Fibroblast of gingiva (primary cell): ENCODE data around the gene KLF15.

Source experiments
- DNase-seq: peaks from one replicate; pipeline ENCODE4 v3.0.0-alpha.2; 2011; ENCODE audit warnings: low read depth

KLF15 gene

DNA sequence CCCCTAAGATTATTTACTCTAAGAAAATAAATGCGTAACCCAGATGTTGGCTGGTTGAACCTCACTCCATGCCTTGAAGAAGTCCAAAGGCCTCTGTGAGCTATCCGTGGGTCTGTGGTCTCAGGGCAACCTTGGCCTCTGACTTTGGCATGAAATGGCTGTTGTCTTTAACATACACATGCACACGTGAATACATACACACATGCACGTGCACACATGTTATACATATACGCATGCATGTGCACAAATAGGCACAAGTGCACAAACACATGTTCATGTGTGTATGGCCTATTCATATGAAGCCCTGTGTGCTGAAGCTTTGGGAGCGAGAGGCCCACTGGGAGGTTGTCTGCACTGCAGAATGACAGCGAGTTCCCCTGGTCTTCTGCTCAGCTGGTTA is 50.8 kb downstream of the KLF15 start:
- DNase-seq = no peak

DNA sequence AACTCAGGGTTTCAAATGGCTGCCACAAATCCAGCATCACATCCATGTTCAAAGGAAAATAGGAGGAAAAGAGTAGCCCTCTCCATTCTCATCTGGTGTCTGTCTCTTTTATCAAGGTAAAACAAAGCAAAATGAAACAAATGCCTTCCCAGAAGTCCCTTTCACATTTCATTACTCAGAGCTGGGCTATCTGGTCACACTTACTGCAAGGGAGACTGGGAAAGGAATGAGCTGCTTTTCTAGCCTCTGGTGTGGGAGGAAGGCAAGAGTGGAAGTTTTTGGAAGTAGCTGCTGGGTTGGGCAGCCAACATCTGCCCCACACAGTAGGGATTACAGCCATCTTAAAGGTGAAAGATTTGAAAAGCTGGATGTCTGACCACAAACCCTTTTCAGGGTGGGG is 51.8 kb downstream of the KLF15 start:
- DNase-seq = no peak

DNA sequence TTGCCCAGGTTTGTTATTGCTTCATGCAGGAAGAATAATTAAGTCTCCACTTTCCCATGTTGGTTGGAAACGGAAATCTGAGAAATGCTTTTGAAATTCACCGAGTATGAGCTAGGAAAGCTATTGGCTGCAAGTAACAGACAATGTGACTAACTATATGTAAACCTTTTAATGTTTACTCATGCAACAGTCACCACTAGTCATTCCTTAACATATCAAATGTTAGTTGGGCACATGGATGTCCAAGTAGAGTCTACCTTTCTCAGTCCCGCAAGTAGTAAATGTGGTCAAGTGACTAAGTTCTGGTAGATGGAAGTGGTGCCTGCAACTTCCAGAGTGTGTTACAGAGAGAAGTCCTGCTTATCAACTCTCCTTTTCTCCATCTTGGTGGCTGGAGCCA is 52.5 kb downstream of the KLF15 start:
- no peak for DNase-seq

DNA sequence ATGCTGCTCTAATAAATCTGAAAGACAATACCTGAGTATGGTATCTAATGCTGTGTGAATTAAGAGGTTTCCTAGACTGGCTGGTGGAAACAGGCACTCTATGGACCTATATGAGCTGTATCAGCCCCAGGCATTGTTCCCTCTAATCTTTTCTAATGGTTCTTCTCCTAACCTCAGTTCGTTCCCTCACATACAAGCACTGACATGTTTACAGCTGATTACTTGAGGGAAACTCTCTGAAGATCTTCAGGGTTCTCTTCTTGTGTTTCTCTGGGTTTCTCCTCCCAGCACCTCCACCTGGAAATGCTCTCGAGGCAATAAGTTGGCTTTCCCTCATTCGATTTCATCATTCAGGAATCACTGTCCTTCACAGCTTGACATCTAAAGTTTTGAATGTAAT is 52.9 kb downstream of the KLF15 start:
- no peak for DNase-seq

DNA sequence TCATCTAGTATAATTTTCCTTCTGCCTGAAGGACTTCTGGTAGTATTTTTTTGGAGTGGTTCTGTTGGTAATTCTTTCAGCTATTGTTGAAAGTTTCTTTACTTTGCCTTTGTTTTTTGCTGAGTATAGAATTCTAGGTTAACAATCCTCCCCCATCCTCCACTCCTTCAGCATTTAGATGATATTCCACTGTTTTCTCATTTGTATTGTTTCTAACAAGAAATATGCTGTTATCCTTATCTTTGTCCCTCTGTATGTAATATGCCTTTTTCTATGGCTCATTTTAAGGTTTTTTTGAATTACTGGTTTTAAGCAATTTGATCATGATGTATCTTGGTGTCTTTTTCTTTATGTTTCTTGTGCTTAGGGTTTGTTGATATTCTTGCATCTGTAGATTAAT is 53.9 kb downstream of the KLF15 start:
- DNase-seq = no peak

DNA sequence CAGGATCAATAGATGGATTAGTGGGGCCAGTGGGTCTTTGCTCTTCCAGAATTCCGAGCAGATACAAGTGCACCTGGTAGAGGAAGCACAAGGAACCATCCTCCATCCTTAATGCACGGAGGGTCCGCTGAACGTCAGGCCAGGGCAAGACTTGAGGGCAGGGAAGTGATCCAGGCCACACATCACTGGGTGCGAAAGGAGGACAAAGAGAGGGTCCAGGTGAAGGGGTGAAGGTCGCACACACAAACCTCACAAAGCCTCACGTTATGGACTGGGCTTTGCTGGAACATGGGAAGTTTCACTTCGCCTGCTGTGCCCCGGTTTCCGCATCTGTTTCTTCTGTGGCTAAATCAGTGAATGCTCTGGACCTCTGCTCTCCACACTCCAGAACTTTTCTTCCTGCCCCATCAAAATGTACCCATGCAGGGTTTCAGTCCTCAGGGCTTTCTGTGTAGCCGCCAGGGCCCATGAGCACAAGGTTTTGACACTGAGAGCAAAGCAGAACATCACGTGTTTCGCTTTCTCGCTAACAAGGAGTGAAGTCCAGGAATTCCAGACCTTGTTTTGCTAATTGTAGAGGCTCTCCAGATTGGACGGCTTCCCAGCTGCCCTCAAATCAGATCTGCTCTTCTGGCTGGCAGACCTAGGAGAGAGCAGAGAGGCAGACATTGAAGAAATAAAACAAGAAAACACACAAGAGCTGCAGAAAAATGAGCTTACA is 56.3 kb downstream of the KLF15 start:
- DNase-seq = peak; percentile 55

DNA sequence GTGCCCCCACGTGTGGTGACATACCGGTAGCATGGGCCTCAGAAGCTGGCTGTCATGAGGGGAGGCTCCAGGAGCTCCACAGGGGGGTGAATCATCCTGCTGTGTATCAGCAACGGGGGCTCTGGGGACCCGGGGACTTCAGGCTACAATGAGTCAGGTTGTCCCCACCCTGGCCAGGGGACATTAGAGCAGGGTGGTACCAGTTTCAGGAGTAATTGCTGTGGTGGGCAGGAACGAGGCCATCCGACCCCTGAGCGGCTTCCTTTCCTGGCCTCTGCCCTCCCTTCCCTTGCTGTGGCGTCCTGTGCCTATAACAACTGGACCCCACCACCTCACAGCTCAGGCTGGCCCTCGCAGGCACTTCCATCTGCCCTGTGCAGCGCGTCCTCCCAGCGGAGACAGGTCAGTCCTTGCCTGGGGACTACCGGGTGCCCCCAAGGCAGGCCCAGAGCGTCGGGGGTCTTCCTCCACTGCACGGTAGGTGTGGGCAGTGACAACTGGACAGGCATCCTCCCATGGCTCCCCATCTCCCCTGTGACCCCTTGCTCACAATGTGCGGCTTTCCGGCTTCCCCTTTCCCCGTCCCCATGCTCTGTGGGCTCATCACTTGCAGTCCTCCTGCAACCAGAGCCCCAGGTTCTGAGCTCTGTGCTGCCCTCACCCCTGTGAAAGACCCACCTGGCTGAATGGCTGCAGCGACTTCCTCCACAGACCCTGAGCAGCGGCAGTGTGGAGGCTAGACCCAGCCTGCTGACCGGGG is 57.0 kb downstream of the KLF15 start:
- DNase-seq = no peak

DNA sequence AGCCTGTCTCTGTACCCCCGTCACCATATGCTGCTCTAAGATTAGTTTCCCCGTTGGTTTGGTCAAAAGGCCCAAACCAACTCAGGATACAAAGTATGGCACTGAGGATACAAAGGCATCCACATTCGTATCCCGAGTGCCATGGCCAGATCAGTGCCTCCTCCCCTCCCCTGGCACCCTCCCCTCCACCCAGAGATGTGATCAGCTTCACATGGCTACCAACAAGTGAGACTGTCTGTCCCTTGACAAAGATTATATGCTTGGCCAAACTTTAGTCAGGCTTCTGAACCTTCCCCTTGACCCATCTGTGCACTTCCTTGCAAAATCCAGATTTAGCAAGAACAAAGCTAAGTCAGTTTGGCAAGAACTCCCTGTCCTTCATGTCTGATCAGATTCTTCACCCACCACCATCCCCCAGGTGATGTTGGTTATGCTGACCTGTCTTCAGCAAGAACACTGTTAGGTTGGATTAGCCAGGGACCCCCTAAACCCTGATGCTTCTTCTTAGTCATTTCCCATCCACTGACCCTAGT is 61.7 kb downstream of the KLF15 start:
- no peak for DNase-seq

DNA sequence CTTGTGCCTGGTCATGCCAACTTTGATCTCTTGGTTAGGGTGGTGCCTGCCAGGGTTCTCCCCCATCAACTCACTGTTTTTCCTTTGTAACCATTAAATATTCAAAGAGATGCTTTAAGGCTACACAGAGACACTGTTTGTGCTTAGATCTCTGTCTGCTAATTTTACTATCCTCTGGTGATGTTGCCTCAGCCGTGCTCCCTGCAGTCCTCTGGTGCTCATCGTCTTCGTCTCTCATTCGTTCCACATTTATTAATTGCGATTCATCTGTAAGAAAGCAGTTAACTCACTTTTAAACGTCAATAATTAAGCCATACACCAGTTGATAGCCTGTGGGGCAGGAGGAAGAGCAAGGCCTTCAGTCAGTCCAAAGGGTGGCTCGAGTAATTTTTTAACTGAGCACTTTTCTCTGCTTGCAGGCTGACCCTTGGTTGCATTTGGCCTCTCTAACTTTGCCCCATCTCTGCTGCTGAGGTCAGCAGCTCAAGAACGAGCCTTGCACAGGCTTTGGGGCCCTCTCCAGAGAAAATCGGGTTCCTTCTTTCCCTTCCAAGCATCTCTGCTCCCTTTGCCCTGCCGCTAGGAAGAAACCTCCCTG is 62.9 kb downstream of the KLF15 start:
- DNase-seq = no peak

DNA sequence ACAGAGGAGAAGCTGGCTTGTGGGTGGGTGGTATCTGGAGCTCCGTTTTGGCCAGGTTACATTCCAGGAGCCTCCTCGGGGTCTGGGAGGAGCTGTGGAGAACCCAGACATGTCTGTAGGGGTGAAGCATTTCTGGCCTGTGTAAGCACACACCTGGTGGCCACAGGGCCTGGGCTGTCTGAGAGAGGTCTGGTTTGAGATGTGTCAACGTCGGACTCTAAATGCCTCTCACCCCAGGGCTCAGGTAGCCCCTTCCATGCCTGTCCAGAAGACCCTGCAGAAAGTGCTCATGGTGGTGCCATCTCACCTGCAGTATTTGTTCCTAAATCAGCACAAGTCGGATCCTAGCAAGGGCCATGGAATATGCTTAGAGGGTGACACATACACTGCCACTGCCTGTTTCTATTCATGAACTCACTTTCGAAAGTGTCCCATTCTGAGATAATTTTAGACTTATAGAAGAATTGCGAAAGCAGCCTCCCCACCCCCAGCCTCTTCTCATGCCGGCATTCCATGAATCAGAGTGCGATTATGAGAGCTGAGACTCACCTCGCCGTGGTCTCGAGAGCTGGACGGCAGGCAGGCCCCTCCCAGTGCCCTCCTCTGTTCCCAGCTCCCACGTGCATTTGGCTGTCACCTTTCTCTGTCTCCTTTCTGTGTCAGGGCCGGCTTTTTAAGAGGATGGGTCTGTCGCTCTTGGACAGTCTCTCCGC is 63.7 kb downstream of the KLF15 start:
- DNase-seq = no peak
